H1 (cell line): Measurements from ENCODE around the gene TEX2. TPM values are rescaled to one million over a fixed set of nuclear protein-coding genes. Genes with fewer than 3 reads are reported as not detected.

Experiments
- BACH1 ChIP-seq: IDR thresholded peaks from 2 replicates; pipeline ENCODE4 v1.6.1; 2012; ENCODE audit warnings: low read length, improper control_type of control experiment
- CBX8 ChIP-seq: fragments of 300-800, 300-1000 bp; sonication (generic); IDR thresholded peaks from 2 replicates; pipeline ENCODE4 v1.7.1; 2016; ENCODE audit warnings: low read depth, low read length, borderline replicate concordance
- CEBPB ChIP-seq: IDR thresholded peaks from 2 replicates; pipeline ENCODE4 v1.6.1; 2012; ENCODE audit warnings: low read depth, low read length
- CHD7 ChIP-seq: fragments of 300-600 bp; sonication (generic); IDR thresholded peaks from 2 replicates; pipeline ENCODE4 v1.7.1; 2012; ENCODE audit warnings: low read length, moderate library complexity, mild to moderate bottlenecking, inconsistent platforms; ENCODE audit not compliant: insufficient replicate concordance
- CTBP2 ChIP-seq: IDR thresholded peaks from 2 replicates; pipeline ENCODE4 v1.7.0; 2011; ENCODE audit warnings: borderline replicate concordance, mild to moderate bottlenecking, moderate library complexity, mixed read lengths, low read length; ENCODE audit not compliant: insufficient read depth, insufficient read length
- NANOG ChIP-seq: IDR thresholded peaks from 2 replicates; pipeline ENCODE4 v1.6.1; 2011; ENCODE audit warnings: low read length, low read depth, mild to moderate bottlenecking, inconsistent platforms; ENCODE audit not compliant: insufficient read depth, poor library complexity, severe bottlenecking
- SIN3A ChIP-seq, 2 experiments: IDR thresholded peaks in 1 of 2; conservative IDR thresholded peaks in 1 of 2; 2 replicates each; pipeline ENCODE4 v1.6.1; 2011 to 2012; ENCODE audit warnings: low read length in 2 of 2, improper control_type of control experiment in 1 of 2, low read depth in 1 of 2, mild to moderate bottlenecking in 1 of 2
- SIX5 ChIP-seq: IDR thresholded peaks from 2 replicates; pipeline ENCODE4 v1.6.1; 2011; ENCODE audit warnings: mild to moderate bottlenecking, low read depth, low read length
- TAF7 ChIP-seq: optimal IDR thresholded peaks from 2 replicates; pipeline ENCODE3; 2011; ENCODE audit warnings: low read depth, mild to moderate bottlenecking, inconsistent platforms, low read length, moderate library complexity, borderline replicate concordance
- polyA plus RNA-seq, 7 experiments: library from polyadenylated mRNA; depleted of rRNA in 3 of 7; stranded (reverse) in 5 of 7; unstranded in 2 of 7; fragments of >200 nt in 5 of 7; fragments of 200-250 nt in 2 of 7; gene quantifications; 1 replicate in 5 of 7; 2 replicates in 1 of 7; 4 replicates in 1 of 7; pipeline versions ENCODE4 v1.2.1 to v1.2.3, GENCODE V29; 2011 to 2013; ENCODE audit warnings: missing spikeins in 2 of 7, mixed read lengths in 2 of 7
- total RNA-seq: library from RNA; stranded (reverse); fragmentation: NEBNext Ultra II Directional; extraction: Animal tissue kit (Norgen Biotek cat#: 25700); gene quantifications from 2 replicates; pipeline ENCODE4 v1.2.1, GENCODE V29; 2021

TEX2 gene
- total and polyA plus RNA-seq, 2 of the 8 experiments (the other 6 are each of a cell fraction or from before 2014, with no cell fraction given), result 6.1 to 15.6 TPM

- peak in 1 of 2 experiments; percentile 15; a peak in 1 of 4 replicates for TF ChIP-seq SIN3A (conservative IDR thresholded peaks at IDR 0.05 in 1 of 2, IDR thresholded peaks at IDR 0.05 in 1 of 2; ENCODE audit: low read depth in 1 of 2, low read length in 2 of 2)
- TF ChIP-seq CBX8, result no peak
- TF ChIP-seq CTBP2, result no peak
- no peak for TF ChIP-seq CHD7
- TF ChIP-seq NANOG, result no peak
- TF ChIP-seq TAF7, result no peak
- no peak for TF ChIP-seq CEBPB
- TF ChIP-seq BACH1, result no peak
- TF ChIP-seq SIX5, result no peak
Observed at GRCh38 chr17:64129765-64130558, 133.1 kb downstream of the TEX2 start, which contains the start of gene ERN1 (continued).
